HUES48 (cell line): Measurements from ENCODE around the gene TGFBR3L.
"Not testable (repeated sequence)": the region's sequence is repeated elsewhere in the genome, so short reads cannot be mapped to it uniquely, and the experiment has no call there.

Source experiments
- H3K27ac ChIP-seq: one replicate; pipeline ENCODE4 v1.7.0; 2013; ENCODE audit warnings: low read depth, low read length, inconsistent platforms
- H3K27me3 ChIP-seq: 2 replicates; pipeline ENCODE4 v1.6.1; 2013; ENCODE audit warnings: mild to moderate bottlenecking, low read length; ENCODE audit not compliant: control insufficient read depth, insufficient read depth
- H3K36me3 ChIP-seq: 2 replicates; pipeline ENCODE4 v1.6.1; 2013; ENCODE audit warnings: low read length; ENCODE audit not compliant: control insufficient read depth, insufficient read depth
- H3K4me1 ChIP-seq: 2 replicates; pipeline ENCODE4 v1.6.1; 2013; ENCODE audit warnings: mild to moderate bottlenecking, low read length; ENCODE audit not compliant: control insufficient read depth, insufficient read depth
- H3K4me3 ChIP-seq: 2 replicates; pipeline ENCODE4 v1.5.1; 2013; ENCODE audit warnings: mild to moderate bottlenecking, low read depth, low read length
- H3K9ac ChIP-seq: 2 replicates; pipeline ENCODE4 v1.6.1; 2013; ENCODE audit warnings: mild to moderate bottlenecking, low read depth, low read length, moderate library complexity
- H3K9me3 ChIP-seq: 2 replicates; pipeline ENCODE4 v1.6.1; 2013; ENCODE audit warnings: low read length; ENCODE audit not compliant: control insufficient read depth, insufficient read depth

Gene TGFBR3L

GRCh38 chr19:7926727-7927604 lies 12.3 kb downstream of the TGFBR3L start:
- Histone ChIP-seq H3K4me3 (no peak overlapping the region), H3K9me3 (no peaks in the 10 kb centered on the region), H3K27ac (peak overlapping the region; percentile 18), H3K27me3 (no peaks in the 10 kb centered on the region), H3K36me3 (peaks cover 33% of the 10 kb centered on the region), H3K9ac (no peak overlapping the region), H3K4me1 (peaks cover 3% of the 10 kb centered on the region; the same call in 1 of the 2 replicates)

GRCh38 chr19:7927605-7928333 lies 13.1 kb downstream of the TGFBR3L start:
- no peaks in the 10 kb centered on the region for H3K9me3 ChIP-seq
- peaks cover 3% of the 10 kb centered on the region; the same call in 1 of the 2 replicates for H3K4me1 ChIP-seq
- H3K27me3 ChIP-seq, result no peaks in the 10 kb centered on the region
- no peak overlapping the region for H3K4me3 ChIP-seq
- peaks cover 33% of the 10 kb centered on the region for H3K36me3 ChIP-seq
- no peak overlapping the region for H3K27ac ChIP-seq
- no peak overlapping the region for H3K9ac ChIP-seq

- no peak overlapping the region for H3K9ac ChIP-seq
These were observed 13.7 kb downstream of the TGFBR3L start for GRCh38 chr19:7928334-7928706.

GRCh38 chr19:7928741-7929701 lies 14.4 kb downstream of the TGFBR3L start:
- H3K4me3 ChIP-seq, result no peak overlapping the region
- peaks cover 3% of the 10 kb centered on the region; the same call in 1 of the 2 replicates for H3K4me1 ChIP-seq
- no peaks in the 10 kb centered on the region for H3K27me3 ChIP-seq
- H3K36me3 ChIP-seq, result peaks cover 43% of the 10 kb centered on the region
- H3K9me3 ChIP-seq, result no peaks in the 10 kb centered on the region
- H3K27ac ChIP-seq, result peak overlapping the region; percentile 73
- H3K9ac ChIP-seq, result no peak overlapping the region

More at GRCh38 chr19:7928334-7928706, 13.7 kb downstream of the TGFBR3L start:
- Histone ChIP-seq H3K9me3 (no peaks in the 10 kb centered on the region), H3K4me1 (peaks cover 3% of the 10 kb centered on the region; the same call in 1 of the 2 replicates), H3K27ac (peak overlapping the region; percentile 73), H3K4me3 (no peak overlapping the region), H3K27me3 (no peaks in the 10 kb centered on the region), H3K36me3 (peaks cover 36% of the 10 kb centered on the region)

GRCh38 chr19:7930030-7930429 lies 15.4 kb downstream of the TGFBR3L start:
- H3K9ac ChIP-seq, H3K27me3 ChIP-seq, H3K27ac ChIP-seq, H3K4me1 ChIP-seq, H3K4me3 ChIP-seq, H3K9me3 ChIP-seq: not testable (repeated sequence)
- peaks cover 53% of the 10 kb centered on the region for H3K36me3 ChIP-seq

- Histone ChIP-seq H3K27ac (no peak overlapping the region), H3K36me3 (peaks cover 58% of the 10 kb centered on the region), H3K9ac (no peak overlapping the region), H3K4me3 (no peak overlapping the region), H3K9me3 (no peaks in the 10 kb centered on the region), H3K4me1 (peaks cover 3% of the 10 kb centered on the region; the same call in 1 of the 2 replicates), H3K27me3 (no peaks in the 10 kb centered on the region)
These were observed 16.1 kb downstream of the TGFBR3L start for GRCh38 chr19:7930765-7931164.

- Histone ChIP-seq H3K4me1 (no peaks in the 10 kb centered on the region; the same call in 1 of the 2 replicates), H3K27ac (no peak overlapping the region), H3K27me3 (no peaks in the 10 kb centered on the region), H3K9me3 (no peaks in the 10 kb centered on the region), H3K4me3 (no peak overlapping the region), H3K9ac (no peak overlapping the region), H3K36me3 (peaks cover 65% of the 10 kb centered on the region)
These were observed 16.8 kb downstream of the TGFBR3L start for GRCh38 chr19:7931221-7932061.

GRCh38 chr19:7932276-7932929 lies 17.8 kb downstream of the TGFBR3L start:
- no peaks in the 10 kb centered on the region for H3K27me3 ChIP-seq
- H3K4me1 ChIP-seq, result no peaks in the 10 kb centered on the region; the same call in 1 of the 2 replicates

GRCh38 chr19:7932930-7933300 lies 18.3 kb downstream of the TGFBR3L start:
- H3K9ac ChIP-seq, result no peak overlapping the region
- no peaks in the 10 kb centered on the region for H3K9me3 ChIP-seq
- H3K27me3 ChIP-seq, result no peaks in the 10 kb centered on the region
- no peak overlapping the region for H3K27ac ChIP-seq
- H3K36me3 ChIP-seq, result peaks cover 80% of the 10 kb centered on the region
- no peaks in the 10 kb centered on the region; the same call in 1 of the 2 replicates for H3K4me1 ChIP-seq
- no peak overlapping the region for H3K4me3 ChIP-seq

More at GRCh38 chr19:7932276-7932929, 17.8 kb downstream of the TGFBR3L start:
- Histone ChIP-seq H3K9ac (no peak overlapping the region), H3K9me3 (no peaks in the 10 kb centered on the region), H3K4me3 (no peak overlapping the region), H3K36me3 (peaks cover 74% of the 10 kb centered on the region), H3K27ac (no peak overlapping the region)
